ENCODE results near the gene IQCN.
"Not testable (repeated sequence)": the region's sequence is repeated elsewhere in the genome, so short reads cannot be mapped to it uniquely, and the experiment has no call there.

IQCN gene

GRCh38 chr19:18209912-18210311 lies 64.3 kb downstream of the IQCN start:
- DNase-seq (ENCODE audit: low spot score) = not testable (repeated sequence)

- DNase-seq (ENCODE audit: low spot score) = no peak
Observed at GRCh38 chr19:18208098-18208951, 65.9 kb downstream of the IQCN start.

Data from HuH-7.5 (cell line).